T-helper 22 cell (primary cell): ENCODE data around the gene CDC25C.

Experiments
- DNase-seq: peaks from one replicate; pipeline ENCODE4 v3.0.0-alpha.2; 2020; ENCODE audit warnings: low read depth

CDC25C gene

GRCh38 chr5:138331449-138332368, at the start of gene CDC25C:
Gene CDC25C (minus strand): TSS chr5:138331804. CDS start chr5:138331180, 624 bp downstream.
- DNase-seq = peak; percentile 96

- no peak for DNase-seq
Measured at GRCh38 chr5:138372653-138373052, 41.0 kb upstream of the CDC25C start.

GRCh38 chr5:138372225-138372624, 40.6 kb upstream of the CDC25C start:
- no peak for DNase-seq

GRCh38 chr5:138371454-138371853, 39.9 kb upstream of the CDC25C start:
- DNase-seq = no peak

- DNase-seq = no peak
Measured at GRCh38 chr5:138370537-138370936, 38.9 kb upstream of the CDC25C start.

GRCh38 chr5:138369706-138370105, 38.1 kb upstream of the CDC25C start:
- DNase-seq = no peak

GRCh38 chr5:138369261-138369660, 37.7 kb upstream of the CDC25C start:
- DNase-seq = no peak

GRCh38 chr5:138366632-138367382, 35.2 kb upstream of the CDC25C start:
- DNase-seq = no peak

GRCh38 chr5:138364576-138364975, 33.0 kb upstream of the CDC25C start:
- DNase-seq = no peak

GRCh38 chr5:138360941-138361452, 29.4 kb upstream of the CDC25C start:
- DNase-seq = no peak

GRCh38 chr5:138359621-138360020, 28.0 kb upstream of the CDC25C start:
- no peak for DNase-seq

GRCh38 chr5:138354926-138355378, 23.3 kb upstream of the CDC25C start:
- peak; percentile 36 for DNase-seq

GRCh38 chr5:138354387-138354786, 22.8 kb upstream of the CDC25C start:
- DNase-seq = no peak

- DNase-seq = no peak
Measured at GRCh38 chr5:138353560-138354080, 22.0 kb upstream of the CDC25C start.

GRCh38 chr5:138352722-138353559, 21.3 kb upstream of the CDC25C start:
- DNase-seq = peak; percentile 70

- peak; percentile 77 for DNase-seq
Measured at GRCh38 chr5:138352071-138352721, 20.6 kb upstream of the CDC25C start, which contains the start of gene KDM3B. Gene KDM3B (plus strand): TSS chr5:138352685. CDS start chr5:138352796, 111 bp downstream.

GRCh38 chr5:138351517-138351916, 19.9 kb upstream of the CDC25C start:
- DNase-seq = no peak

GRCh38 chr5:138351056-138351455, 19.5 kb upstream of the CDC25C start:
- no peak for DNase-seq

GRCh38 chr5:138350563-138350890, 18.9 kb upstream of the CDC25C start:
- no peak for DNase-seq

- no peak for DNase-seq
Measured at GRCh38 chr5:138349852-138350562, 18.4 kb upstream of the CDC25C start.
